HL-60 (cell line): ENCODE results near the gene TAB2.

Experiments used
- CTCF ChIP-seq: IDR thresholded peaks from one replicate; pipeline ENCODE4 v1.5.1; 2011; ENCODE audit warnings: low read length, control low read depth, inconsistent platforms; ENCODE audit not compliant: insufficient read depth
- GABPA ChIP-seq: IDR thresholded peaks from 2 replicates; pipeline ENCODE4 v1.6.1; 2012; ENCODE audit warnings: low read depth
- POLR2AphosphoS5 ChIP-seq: IDR thresholded peaks from 2 replicates; pipeline ENCODE4 v1.6.1; 2012; ENCODE audit warnings: low read depth

- TF ChIP-seq CTCF (no peak), POLR2AphosphoS5 (no peak), GABPA (no peak)
Measured at GRCh38 chr6:149277621-149278020, 39.9 kb upstream of the TAB2 start.
